Neural progenitor cell (in vitro differentiated cells): Measurements from ENCODE around the gene EIF6.

ENCODE experiments used
- EZH2 ChIP-seq: fragments of 200-600 bp; sonication (generic); IDR thresholded peaks from 2 replicates; pipeline ENCODE4 v1.6.1; 2017; ENCODE audit warnings: antibody characterized with exemption, mild to moderate bottlenecking, moderate library complexity
- TF ChIP-seq, protein P1 (sequence below): fragments of 200-600 bp; sonication (generic); IDR thresholded peaks from 2 replicates; pipeline ENCODE4 v1.5.1; 2017; ENCODE audit warnings: antibody characterized with exemption, mild to moderate bottlenecking

DNA sequence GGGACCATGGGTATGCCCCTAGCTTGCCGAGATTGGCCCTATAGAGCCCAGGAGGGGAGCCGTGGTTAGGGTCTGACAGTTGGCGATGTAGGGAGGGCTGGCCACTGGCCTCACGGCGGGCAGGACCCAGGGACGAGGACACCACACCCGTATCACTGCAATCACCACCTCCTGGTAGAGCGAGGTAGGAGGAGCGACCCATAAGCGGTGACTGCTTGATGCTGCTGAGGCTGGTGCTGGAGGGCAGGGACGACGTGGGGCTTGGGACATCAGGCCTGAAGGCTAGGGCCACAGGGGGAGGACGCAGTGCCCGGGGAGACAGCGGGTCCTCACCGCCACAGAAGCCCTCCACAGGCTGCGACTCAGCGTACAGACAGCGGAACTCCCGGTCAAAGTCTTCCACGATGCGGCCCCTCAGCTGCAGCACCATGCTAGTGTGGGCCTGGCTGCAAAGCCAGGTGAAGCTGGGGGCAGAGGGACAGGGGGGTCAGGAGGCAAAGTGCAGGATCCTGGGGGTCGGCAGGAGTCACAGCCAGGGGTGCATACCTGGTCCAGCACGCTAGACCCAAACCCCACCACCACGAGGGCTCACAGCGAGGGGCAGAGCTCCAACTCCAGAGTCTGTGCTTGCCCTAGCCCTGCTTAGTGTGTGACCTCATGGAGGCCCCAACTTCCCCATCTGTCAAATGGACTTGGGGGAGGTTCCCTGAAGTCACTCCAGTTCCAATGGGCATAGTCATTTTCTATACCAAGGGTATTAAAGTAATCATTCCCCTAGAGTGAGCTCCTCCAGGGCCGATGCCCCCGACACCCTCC lies 3.1 kb upstream of the EIF6 start:
- TF ChIP-seq, protein P1, sequence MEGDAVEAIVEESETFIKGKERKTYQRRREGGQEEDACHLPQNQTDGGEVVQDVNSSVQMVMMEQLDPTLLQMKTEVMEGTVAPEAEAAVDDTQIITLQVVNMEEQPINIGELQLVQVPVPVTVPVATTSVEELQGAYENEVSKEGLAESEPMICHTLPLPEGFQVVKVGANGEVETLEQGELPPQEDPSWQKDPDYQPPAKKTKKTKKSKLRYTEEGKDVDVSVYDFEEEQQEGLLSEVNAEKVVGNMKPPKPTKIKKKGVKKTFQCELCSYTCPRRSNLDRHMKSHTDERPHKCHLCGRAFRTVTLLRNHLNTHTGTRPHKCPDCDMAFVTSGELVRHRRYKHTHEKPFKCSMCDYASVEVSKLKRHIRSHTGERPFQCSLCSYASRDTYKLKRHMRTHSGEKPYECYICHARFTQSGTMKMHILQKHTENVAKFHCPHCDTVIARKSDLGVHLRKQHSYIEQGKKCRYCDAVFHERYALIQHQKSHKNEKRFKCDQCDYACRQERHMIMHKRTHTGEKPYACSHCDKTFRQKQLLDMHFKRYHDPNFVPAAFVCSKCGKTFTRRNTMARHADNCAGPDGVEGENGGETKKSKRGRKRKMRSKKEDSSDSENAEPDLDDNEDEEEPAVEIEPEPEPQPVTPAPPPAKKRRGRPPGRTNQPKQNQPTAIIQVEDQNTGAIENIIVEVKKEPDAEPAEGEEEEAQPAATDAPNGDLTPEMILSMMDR: no peak
- TF ChIP-seq EZH2: no peak
